ENCODE data around the gene KIF13A. TPM values are rescaled to one million over a fixed set of nuclear protein-coding genes. Genes with fewer than 3 reads are reported as not detected.
"Not testable (repeated sequence)": the region's sequence is repeated elsewhere in the genome, so short reads cannot be mapped to it uniquely, and the experiment has no call there.

The KIF13A gene
- total RNA-seq, 1 donor from 2014 or later: 51.9 TPM

DNA sequence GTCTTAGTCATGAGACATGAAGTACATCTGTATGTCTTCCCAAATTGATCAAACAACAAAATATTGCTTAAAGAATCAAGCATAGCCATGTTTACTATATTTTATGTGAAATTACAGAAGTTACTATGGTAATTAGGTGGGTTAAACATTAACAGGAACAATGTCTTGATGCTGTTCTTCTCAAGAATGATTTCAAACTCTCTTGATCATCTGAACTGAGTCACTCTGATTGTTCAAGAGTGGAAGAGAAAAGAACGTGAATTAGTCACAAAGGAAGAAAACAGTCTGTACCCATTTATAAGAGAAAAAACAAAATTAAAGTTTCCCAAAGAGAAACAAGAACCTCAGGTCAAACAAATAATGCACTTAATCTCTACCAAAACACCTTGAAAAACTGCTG, 218.6 kb downstream of the KIF13A start:
- no peak overlapping the region for H3K27ac Mint-ChIP-seq (ENCODE audit: unreplicated experiment)
- no peak for TF ChIP-seq CTCF (IDR thresholded peaks at IDR 0.05)
- DNase-seq (ENCODE audit: low spot score): no peak
- no peak overlapping the region for H3K4me3 Mint-ChIP-seq (ENCODE audit: unreplicated experiment)
- H3K36me3 Mint-ChIP-seq (ENCODE audit: low read depth): peaks cover 33% of the 10 kb centered on the region
- H3K4me1 Mint-ChIP-seq (ENCODE audit: low read depth): no peaks in the 10 kb centered on the region
- no peaks in the 10 kb centered on the region for H3K9me3 Mint-ChIP-seq (ENCODE audit: low read depth)
- no peaks in the 10 kb centered on the region for H3K27me3 Mint-ChIP-seq (ENCODE audit: low read depth)

DNA sequence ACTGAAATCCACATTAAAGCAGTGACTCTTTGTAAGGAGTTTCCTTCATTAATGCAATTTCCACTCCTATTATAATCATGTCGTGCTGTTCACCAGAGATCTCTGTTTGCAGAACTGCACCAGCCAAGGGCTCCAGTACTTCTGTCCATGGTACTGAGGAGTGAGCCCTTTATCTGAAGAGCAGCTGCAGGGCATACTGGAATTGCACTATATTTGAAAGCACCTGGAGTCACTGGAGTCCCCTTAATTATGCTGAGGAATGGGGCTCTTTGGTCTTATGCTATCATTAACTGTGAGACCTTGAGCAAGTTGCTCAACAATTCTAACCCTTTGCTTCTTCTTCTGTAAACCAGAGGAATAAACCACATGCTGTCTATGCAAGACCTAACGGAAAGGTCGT, 219.0 kb downstream of the KIF13A start:
- DNase-seq (ENCODE audit: low spot score): no peak
- peaks cover 36% of the 10 kb centered on the region for H3K36me3 Mint-ChIP-seq (ENCODE audit: low read depth)

DNA sequence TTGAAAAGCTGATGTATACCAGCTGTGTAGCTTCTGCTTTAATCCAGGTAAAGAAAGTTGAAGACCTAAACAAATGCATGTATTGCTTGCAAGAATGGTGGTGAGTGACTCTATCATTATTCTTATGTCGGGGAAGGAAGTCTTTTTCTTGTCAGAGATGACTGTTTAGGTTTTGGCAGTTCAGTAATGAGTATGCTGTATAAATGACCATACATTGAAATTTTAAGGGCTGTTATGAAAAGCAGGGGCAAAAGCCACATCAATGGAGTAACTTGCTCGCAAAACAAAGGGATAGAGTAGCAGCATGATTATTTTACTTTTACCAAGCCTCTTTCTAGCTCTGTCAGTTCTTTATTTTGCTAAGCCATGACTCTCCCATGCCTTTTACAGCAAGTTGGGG, 224.8 kb downstream of the KIF13A start:
- no peak overlapping the region for H3K4me3 Mint-ChIP-seq (ENCODE audit: unreplicated experiment)
- no peak for TF ChIP-seq CTCF (IDR thresholded peaks at IDR 0.05)
- peaks cover 19% of the 10 kb centered on the region for H3K36me3 Mint-ChIP-seq (ENCODE audit: low read depth)
- no peak overlapping the region for H3K27ac Mint-ChIP-seq (ENCODE audit: unreplicated experiment)
- no peaks in the 10 kb centered on the region for H3K9me3 Mint-ChIP-seq (ENCODE audit: low read depth)
- DNase-seq (ENCODE audit: low spot score): no peak
- H3K4me1 Mint-ChIP-seq (ENCODE audit: low read depth): peaks cover 8% of the 10 kb centered on the region
- no peaks in the 10 kb centered on the region for H3K27me3 Mint-ChIP-seq (ENCODE audit: low read depth)

More for the DNA sequence above, 219.0 kb downstream of the KIF13A start:
- H3K27me3 Mint-ChIP-seq (ENCODE audit: low read depth): no peaks in the 10 kb centered on the region
- H3K9me3 Mint-ChIP-seq (ENCODE audit: low read depth): no peaks in the 10 kb centered on the region
- no peak for TF ChIP-seq CTCF (IDR thresholded peaks at IDR 0.05)
- no peak overlapping the region for H3K27ac Mint-ChIP-seq (ENCODE audit: unreplicated experiment)
- no peaks in the 10 kb centered on the region for H3K4me1 Mint-ChIP-seq (ENCODE audit: low read depth)
- no peak overlapping the region for H3K4me3 Mint-ChIP-seq (ENCODE audit: unreplicated experiment)

GRCh38 chr6:17758119-17758518, 229.3 kb downstream of the KIF13A start:
- peak overlapping the region; percentile 22 for H3K27ac Mint-ChIP-seq (ENCODE audit: unreplicated experiment)

DNA sequence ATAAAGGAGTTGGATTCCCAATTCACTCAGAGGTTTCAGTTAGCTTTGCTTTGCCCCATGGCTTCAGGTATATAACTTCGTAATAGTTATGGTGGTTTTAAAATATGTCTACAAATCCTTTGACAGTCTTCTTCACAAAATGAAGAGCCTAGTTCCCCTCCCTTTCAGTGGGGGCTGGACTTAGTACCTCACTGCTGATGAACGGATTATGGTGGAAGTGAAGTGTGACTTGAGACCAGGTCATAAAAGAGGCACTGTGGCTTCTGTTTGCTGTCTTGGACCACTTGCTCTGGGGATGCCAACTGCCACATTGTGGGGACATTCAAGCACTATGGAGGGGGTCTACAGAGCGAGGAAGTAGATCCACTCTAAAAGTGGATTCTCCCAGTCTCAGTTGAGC, 233.2 kb downstream of the KIF13A start:
- Mint-ChIP-seq H3K4me3 (ENCODE audit: unreplicated experiment) (no peak overlapping the region), H3K9me3 (ENCODE audit: low read depth) (no peaks in the 10 kb centered on the region), H3K36me3 (ENCODE audit: low read depth) (peaks cover 2% of the 10 kb centered on the region), H3K27me3 (ENCODE audit: low read depth) (no peaks in the 10 kb centered on the region), H3K4me1 (ENCODE audit: low read depth) (peaks cover 11% of the 10 kb centered on the region), H3K27ac (ENCODE audit: unreplicated experiment) (no peak overlapping the region)
- no peak for TF ChIP-seq CTCF (IDR thresholded peaks at IDR 0.05)
- DNase-seq (ENCODE audit: low spot score): no peak

More at GRCh38 chr6:17758119-17758518, 229.3 kb downstream of the KIF13A start:
- Mint-ChIP-seq H3K4me3 (ENCODE audit: unreplicated experiment) (no peak overlapping the region), H3K36me3 (ENCODE audit: low read depth) (peaks cover 5% of the 10 kb centered on the region), H3K4me1 (ENCODE audit: low read depth) (peaks cover 11% of the 10 kb centered on the region), H3K9me3 (ENCODE audit: low read depth) (no peaks in the 10 kb centered on the region), H3K27me3 (ENCODE audit: low read depth) (no peaks in the 10 kb centered on the region)
- no peak for TF ChIP-seq CTCF (IDR thresholded peaks at IDR 0.05)
- no peak for DNase-seq (ENCODE audit: low spot score)

- not testable (repeated sequence) for H3K4me1 Mint-ChIP-seq (ENCODE audit: low read depth); H3K27ac Mint-ChIP-seq (ENCODE audit: unreplicated experiment); H3K36me3 Mint-ChIP-seq (ENCODE audit: low read depth); H3K27me3 Mint-ChIP-seq (ENCODE audit: low read depth); H3K9me3 Mint-ChIP-seq (ENCODE audit: low read depth); DNase-seq (ENCODE audit: low spot score); H3K4me3 Mint-ChIP-seq (ENCODE audit: unreplicated experiment)
Measured at GRCh38 chr6:17745324-17745723, 242.1 kb downstream of the KIF13A start.

DNA sequence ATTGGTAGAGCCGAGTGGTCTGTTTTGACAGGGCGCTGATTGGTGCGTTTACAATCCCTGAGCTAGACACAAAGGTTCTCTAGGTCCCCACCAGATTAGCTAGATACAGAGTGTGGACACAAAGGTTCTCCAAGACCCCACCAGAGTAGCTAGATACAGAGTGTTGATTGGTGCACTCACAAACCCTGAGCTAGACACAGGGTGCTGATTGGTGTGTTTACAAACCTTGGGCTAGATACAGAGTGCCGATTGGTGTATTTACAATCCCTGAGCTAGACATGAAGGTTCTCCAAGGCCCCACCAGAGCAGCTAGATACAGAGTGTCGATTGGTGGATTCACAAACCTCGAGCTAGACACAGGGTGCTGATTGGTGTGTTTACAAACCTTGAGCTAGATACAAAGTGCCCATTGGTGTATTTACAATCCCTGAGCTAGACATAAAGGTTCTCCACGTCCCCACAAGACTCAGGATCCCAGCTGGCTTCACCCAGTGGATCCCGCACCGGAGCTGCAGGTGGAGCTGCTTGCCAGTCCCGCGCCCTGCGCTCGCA, 242.6 kb downstream of the KIF13A start:
- not testable (repeated sequence) for H3K36me3 Mint-ChIP-seq (ENCODE audit: low read depth); DNase-seq (ENCODE audit: low spot score); H3K27ac Mint-ChIP-seq (ENCODE audit: unreplicated experiment); H3K27me3 Mint-ChIP-seq (ENCODE audit: low read depth); H3K4me1 Mint-ChIP-seq (ENCODE audit: low read depth); H3K4me3 Mint-ChIP-seq (ENCODE audit: unreplicated experiment); H3K9me3 Mint-ChIP-seq (ENCODE audit: low read depth)

Data from chondrocyte (in vitro differentiated cells).